Small intestine (tissue), 7 donors: ENCODE data around the gene EML1. TPM values are rescaled to one million over a fixed set of nuclear protein-coding genes. Genes with fewer than 3 reads are reported as not detected.

Experiments
- DNase-seq, 2 donors: peaks; one replicate each; pipeline versions ENCODE4 v3.0.0 to v3.0.0-alpha.2; 2013
- FAIRE-seq: peaks from 2 replicates; lab custom pipeline; 2012; peaks lifted over from hg19 to GRCh38; lab: Jason Lieb, UNC
- H3K27ac ChIP-seq, 3 donors: one replicate each; pipeline ENCODE4 v1.5.1; 2013; ENCODE audit warnings: low read length in 2 of 3, mild to moderate bottlenecking in 2 of 3, control low read depth in 1 of 3, inconsistent platforms in 1 of 3, low read depth in 1 of 3, moderate library complexity in 1 of 3
- H3K27me3 ChIP-seq, 3 donors: one replicate each; pipeline ENCODE4 v1.6.1; 2013; ENCODE audit warnings: low read length in 3 of 3, inconsistent platforms in 1 of 3; ENCODE audit not compliant: control insufficient read depth in 3 of 3, insufficient read depth in 3 of 3
- H3K36me3 ChIP-seq, 3 donors: one replicate each; pipeline ENCODE4 v1.6.1; 2013; ENCODE audit warnings: low read length in 3 of 3, inconsistent platforms in 1 of 3, low read depth in 1 of 3, mild to moderate bottlenecking in 1 of 3, moderate library complexity in 1 of 3; ENCODE audit not compliant: control insufficient read depth in 3 of 3, insufficient read depth in 2 of 3
- H3K4me1 ChIP-seq, 3 donors: one replicate each; pipeline ENCODE4 v1.6.1; 2013; ENCODE audit warnings: low read length in 2 of 3, inconsistent platforms in 1 of 3, low read depth in 1 of 3, mild to moderate bottlenecking in 1 of 3, moderate library complexity in 1 of 3; ENCODE audit not compliant: control insufficient read depth in 3 of 3, insufficient read depth in 2 of 3
- H3K4me3 ChIP-seq, 3 donors: one replicate each; pipeline ENCODE4 v1.5.1; 2013; ENCODE audit warnings: low read length in 3 of 3, control low read depth in 1 of 3, inconsistent platforms in 1 of 3, low read depth in 1 of 3, mild to moderate bottlenecking in 1 of 3, moderate library complexity in 1 of 3
- H3K9me3 ChIP-seq, 2 donors: one replicate each; pipeline ENCODE4 v1.6.1; 2013; ENCODE audit warnings: low read depth in 1 of 2, low read length in 1 of 2; ENCODE audit not compliant: control insufficient read depth in 2 of 2, insufficient read depth in 1 of 2
- WGBS, 3 donors: extraction: QIAGEN DNeasy Blood & Tissue Kit; methylation state at CpG; one replicate each; pipeline ENCODE4 v1.1.7; 2013; 5-methylcytosine and 5-hydroxymethylcytosine counted together
- polyA plus RNA-seq, 4 donors: library from polyadenylated mRNA; stranded (reverse) in 3 of 4; unstranded in 1 of 4; fragments of 200-250 nt in 3 of 4; fragments of 120-200 nt in 1 of 4; gene quantifications; one replicate each; pipeline versions ENCODE4 v1.2.1 to v1.2.3, GENCODE V29; 2013
- donor health status: healthy with polysubstance abuse.
- donor health status: control.
- donor health status: control.
- donor health status: Bipolar disorder and iron deficiency.
- donor health status: healthy.

Gene EML1
- polyA plus RNA-seq, 4 donors = 0.22 to 20.7 (median 5.8) TPM

DNA sequence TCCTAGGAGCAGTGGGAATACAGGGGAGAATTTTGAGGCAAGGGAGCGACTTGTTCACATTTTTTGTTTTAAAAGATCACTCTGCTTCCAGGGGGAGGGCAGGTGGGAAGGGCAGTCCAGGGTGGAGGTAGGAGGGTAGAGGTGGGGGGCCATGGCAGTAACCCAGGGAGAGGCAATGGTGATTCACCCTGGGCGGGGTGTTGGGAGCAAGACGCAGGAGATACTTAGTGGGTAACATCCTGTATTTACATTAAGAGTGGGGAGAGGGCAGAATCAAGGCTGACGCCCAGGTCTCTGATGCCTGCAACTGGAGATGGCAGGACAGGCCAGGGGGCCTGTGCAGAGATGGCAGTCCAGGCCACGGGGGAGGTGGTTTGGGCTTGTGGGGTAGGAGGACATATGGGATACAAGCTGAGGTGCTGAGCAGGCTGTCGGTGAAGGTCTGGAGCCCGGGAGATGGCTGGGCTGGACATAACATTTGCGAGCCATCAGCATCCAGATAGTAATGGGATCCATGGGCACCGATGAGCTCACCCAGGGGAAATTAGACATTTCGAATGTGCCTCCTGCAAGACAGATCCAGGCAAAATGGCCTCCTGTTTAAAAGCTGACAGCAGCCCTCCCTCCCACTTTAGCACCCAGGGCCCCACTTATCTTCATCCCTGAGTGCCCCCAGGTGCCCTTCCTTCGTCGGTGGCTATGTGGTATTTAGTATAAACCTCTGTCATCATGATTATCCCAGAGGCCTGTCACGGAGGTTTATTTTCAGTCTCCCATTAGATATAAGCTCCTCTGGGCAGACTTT, 9.3 kb downstream of the EML1 start:
- 72 to 79% (median 79%) methylated on average over 13 of the region's 13 CpGs for WGBS, 3 donors
- FAIRE-seq (no peak), DNase-seq (no peak)
- peaks cover 0 to 2% (median 2%) of the 10 kb centered on the region in 3 donors for H3K27me3 ChIP-seq
- H3K27ac ChIP-seq = no peak overlapping the region
- no peak overlapping the region for H3K4me3 ChIP-seq
- peaks cover 0 to 3% (median 0%) of the 10 kb centered on the region in 3 donors for H3K36me3 ChIP-seq
- peaks cover 0 to 9% (median 0%) of the 10 kb centered on the region in 3 donors for H3K4me1 ChIP-seq
- H3K9me3 ChIP-seq = peaks cover 0 to 3% of the 10 kb centered on the region in 2 donors

DNA sequence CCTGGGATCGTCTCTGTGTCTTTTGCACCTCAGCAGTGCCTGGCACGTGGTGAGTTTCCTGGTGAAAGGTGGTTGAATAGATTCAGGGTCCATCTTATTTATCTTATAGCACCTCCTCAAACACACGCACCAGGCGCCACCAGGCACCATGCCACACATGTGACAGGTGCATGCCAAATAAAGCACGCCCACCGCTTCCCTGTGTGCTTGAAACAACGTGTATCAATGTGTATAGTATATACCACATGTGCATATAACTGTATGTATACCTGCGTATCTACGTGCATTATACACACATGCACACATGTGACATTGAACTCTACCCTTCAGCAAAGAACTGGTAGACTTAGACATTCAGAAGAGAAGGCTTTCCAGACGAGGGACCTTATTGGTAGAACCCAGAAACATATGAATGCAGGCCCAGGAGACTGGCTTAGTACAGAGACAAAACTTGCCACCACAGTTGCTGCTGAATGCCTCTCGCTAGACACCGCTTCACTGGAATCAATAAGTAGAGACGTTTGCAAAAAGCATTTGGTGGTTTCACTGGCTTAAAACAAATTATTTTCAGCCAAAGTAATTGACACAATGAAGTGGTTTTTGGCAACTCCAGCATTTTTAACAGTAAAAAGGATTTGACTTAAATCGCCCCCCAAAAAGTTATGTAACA, 10.0 kb downstream of the EML1 start:
- FAIRE-seq (no peak), DNase-seq (no peak)
- Histone ChIP-seq H3K36me3 (peaks cover 0 to 3% (median 0%) of the 10 kb centered on the region in 3 donors), H3K4me1 (peaks cover 0 to 4% (median 0%) of the 10 kb centered on the region in 3 donors), H3K27ac (no peak overlapping the region), H3K27me3 (peaks cover 0 to 2% (median 2%) of the 10 kb centered on the region in 3 donors), H3K9me3 (no peaks in the 10 kb centered on the region), H3K4me3 (no peak overlapping the region)
- WGBS, 3 donors = 50 to 74% (median 58%) methylated on average over 14 of the region's 14 CpGs

DNA sequence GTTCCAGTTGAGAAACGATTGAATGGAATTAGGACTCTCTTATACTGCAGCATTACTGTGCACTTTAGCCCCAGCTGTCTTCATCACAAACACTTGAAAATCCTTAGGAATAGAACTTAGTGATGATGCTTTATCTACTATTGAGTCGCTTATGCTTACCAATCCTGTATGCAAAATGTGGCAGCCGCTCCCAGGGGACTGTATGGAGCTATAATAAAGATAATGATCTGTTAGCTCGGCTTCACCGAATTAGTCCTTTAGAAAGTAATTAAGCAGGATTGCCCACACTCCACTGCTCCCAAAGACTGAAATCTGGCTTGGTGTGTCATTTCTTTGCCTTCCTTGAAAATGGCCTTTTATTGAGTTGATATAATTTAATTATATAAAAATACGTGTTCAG, 10.6 kb downstream of the EML1 start:
- Histone ChIP-seq H3K27me3 (peaks cover 0 to 2% (median 2%) of the 10 kb centered on the region in 3 donors), H3K9me3 (no peaks in the 10 kb centered on the region), H3K4me1 (peaks cover 0 to 4% (median 0%) of the 10 kb centered on the region in 3 donors), H3K4me3 (no peak overlapping the region), H3K27ac (no peak overlapping the region), H3K36me3 (peaks cover 0 to 3% (median 0%) of the 10 kb centered on the region in 3 donors)
- FAIRE-seq = no peak
- no peak for DNase-seq
- 20 to 60% (median 44%) methylated on average over 6 of the region's 6 CpGs for WGBS, 3 donors

DNA sequence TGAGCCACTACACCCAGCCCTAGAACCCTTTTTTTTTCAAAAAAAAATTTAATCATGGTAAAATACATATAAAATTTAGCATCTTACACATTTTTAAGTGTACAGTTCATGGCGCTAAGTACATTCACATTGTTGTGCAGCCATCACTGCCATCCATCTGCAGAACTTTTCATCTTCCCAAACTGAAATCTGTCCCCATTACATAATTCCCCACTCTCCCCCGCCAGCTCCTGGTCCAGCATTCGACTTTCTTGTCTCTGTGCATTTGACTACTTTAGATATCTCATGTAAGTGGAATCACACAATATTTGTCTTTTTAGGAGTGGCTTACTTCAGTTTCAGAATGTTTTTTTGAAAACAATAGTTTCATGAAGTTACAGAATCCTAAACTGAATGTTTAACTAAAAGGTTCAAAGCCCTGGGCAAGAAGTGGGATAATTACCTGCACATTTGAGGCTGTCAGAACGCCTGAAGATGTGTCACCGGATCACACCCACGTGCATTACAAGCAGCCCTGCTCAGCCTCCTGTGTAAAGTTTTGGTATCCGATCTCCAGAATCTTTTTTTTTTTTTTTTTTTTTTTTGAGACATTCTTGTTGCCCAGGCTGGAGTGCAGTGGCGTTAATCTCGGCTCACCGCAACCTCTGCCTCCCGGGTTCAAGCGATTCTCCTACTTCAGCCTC, 12.7 kb downstream of the EML1 start:
- Histone ChIP-seq H3K4me1 (peaks cover 0 to 7% (median 0%) of the 10 kb centered on the region in 3 donors), H3K27me3 (peaks cover 0 to 2% (median under 1%) of the 10 kb centered on the region in 3 donors), H3K4me3 (no peak overlapping the region), H3K27ac (no peak overlapping the region), H3K9me3 (no peaks in the 10 kb centered on the region), H3K36me3 (peaks cover 0 to 3% (median 0%) of the 10 kb centered on the region in 3 donors)
- WGBS, 3 donors = 89 to 91% (median 89%) methylated on average over 12 of the region's 12 CpGs
- DNase-seq = no peak
- FAIRE-seq = no peak

DNA sequence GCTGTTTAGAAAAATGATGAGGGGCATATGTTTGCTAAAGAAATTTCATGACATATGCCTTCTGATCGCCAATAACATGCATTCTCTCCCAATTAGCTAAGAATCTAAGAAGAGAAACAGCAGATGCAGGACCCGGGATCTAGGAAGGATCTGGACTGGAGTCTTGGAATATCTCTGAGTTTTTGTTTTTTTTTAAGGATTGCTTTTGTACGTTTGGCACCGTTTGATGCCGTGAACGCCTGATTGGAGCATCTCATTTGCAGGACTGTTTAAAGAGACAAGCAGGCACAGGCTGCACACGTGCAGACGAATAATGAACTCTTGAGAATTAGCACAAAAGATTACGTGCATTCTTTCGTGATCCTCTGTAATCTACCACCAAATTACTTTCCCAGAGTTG, 13.6 kb downstream of the EML1 start:
- H3K27me3 ChIP-seq = peaks cover 0 to 2% (median 0%) of the 10 kb centered on the region in 3 donors
- H3K4me3 ChIP-seq = no peak overlapping the region
- FAIRE-seq (no peak), DNase-seq (no peak)
- 70 to 78% (median 76%) methylated on average over 10 of the region's 10 CpGs for WGBS, 3 donors
- H3K27ac ChIP-seq = no peak overlapping the region
- peaks cover 0 to 3% (median 0%) of the 10 kb centered on the region in 3 donors for H3K36me3 ChIP-seq
- H3K4me1 ChIP-seq = peaks cover 0 to 7% (median 0%) of the 10 kb centered on the region in 3 donors
- no peaks in the 10 kb centered on the region for H3K9me3 ChIP-seq

DNA sequence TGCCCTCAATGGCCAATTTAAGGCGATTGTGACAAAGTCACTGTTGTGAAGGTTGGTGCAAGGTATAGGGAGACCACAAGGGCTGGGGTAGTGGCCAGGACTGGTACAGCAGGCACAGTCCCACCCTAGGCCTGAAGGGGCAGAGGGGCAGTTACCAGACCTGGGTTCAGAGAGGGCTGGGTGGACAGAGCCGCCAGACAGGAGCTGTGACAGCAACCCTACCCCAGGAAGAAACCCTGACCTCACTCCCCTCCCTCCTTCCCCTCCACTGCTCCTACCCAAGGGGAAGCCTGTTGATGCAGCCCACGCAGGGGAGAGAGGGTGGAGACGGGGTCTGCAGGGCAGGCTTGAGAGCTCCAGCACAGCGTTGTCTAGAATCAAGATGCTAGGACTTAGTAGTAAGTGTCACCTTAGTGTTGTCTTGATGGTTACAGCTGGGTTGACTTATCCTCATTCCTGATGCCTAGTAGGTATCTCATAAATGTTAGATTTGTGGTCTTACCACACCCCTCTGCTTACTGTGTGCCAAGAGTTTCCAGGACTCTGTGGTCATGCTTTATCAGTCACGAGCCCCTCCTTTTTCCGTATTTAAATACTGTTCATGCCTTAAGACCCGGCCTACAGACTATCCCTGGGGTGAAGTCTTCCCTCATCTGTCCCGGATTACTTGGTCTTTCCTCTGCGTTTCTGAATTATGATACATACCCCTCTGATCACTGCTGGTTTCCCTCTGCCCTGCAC, 14.4 kb downstream of the EML1 start:
- no peak overlapping the region for H3K4me3 ChIP-seq
- 76 to 79% (median 77%) methylated on average over 9 to 10 of the region's 10 CpGs for WGBS, 3 donors
- H3K27ac ChIP-seq = no peak overlapping the region
- no peak for FAIRE-seq
- H3K27me3 ChIP-seq = peaks cover 0 to 2% (median 0%) of the 10 kb centered on the region in 3 donors
- peaks cover 0 to 7% (median 0%) of the 10 kb centered on the region in 3 donors for H3K4me1 ChIP-seq
- peaks cover 0 to 3% (median 0%) of the 10 kb centered on the region in 3 donors for H3K36me3 ChIP-seq
- H3K9me3 ChIP-seq = no peaks in the 10 kb centered on the region
- no peak for DNase-seq

DNA sequence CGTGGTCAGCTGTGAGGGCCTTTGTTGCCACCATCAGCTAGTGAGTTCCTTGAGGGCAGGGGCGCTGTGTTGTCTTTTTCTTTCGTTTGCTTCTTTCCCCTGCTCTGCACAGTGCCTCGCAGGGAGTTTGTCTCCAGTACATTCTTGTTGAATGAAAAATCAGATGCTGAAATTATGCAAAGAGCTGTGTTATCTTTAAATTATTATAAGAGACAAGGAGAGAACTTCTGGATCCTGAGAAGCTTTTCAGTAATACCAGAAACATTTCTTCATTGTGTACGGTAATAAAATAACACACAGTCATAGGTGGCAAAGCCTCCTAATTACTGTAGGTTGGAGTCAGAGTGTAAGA, 14.9 kb downstream of the EML1 start:
- Histone ChIP-seq H3K36me3 (peaks cover 0 to 3% (median 0%) of the 10 kb centered on the region in 3 donors), H3K4me1 (peaks cover 0 to 6% (median 0%) of the 10 kb centered on the region in 3 donors), H3K9me3 (no peaks in the 10 kb centered on the region), H3K4me3 (no peak overlapping the region), H3K27ac (no peak overlapping the region), H3K27me3 (peaks cover 0 to 2% (median 0%) of the 10 kb centered on the region in 3 donors)
- FAIRE-seq = no peak
- 78 to 82% (median 81%) methylated on average over 5 of the region's 5 CpGs for WGBS, 3 donors
- DNase-seq = no peak
